HEK293 (cell line): Measurements from ENCODE around the gene ASCL3.
"Not testable (repeated sequence)": the region's sequence is repeated elsewhere in the genome, so short reads cannot be mapped to it uniquely, and the experiment has no call there.

Experiments used
- CTCF ChIA-PET: fragments of 350-600 bp; formaldehyde crosslinking; extraction: SDS; loops from one replicate; lab custom pipeline; 2021; ENCODE audit warnings: antibody characterized with exemption; lab: Yijun Ruan, JAX
- POLR2A ChIA-PET: fragments of 300-600 bp; formaldehyde crosslinking; extraction: SDS; loops from one replicate; lab custom pipeline; 2020; ENCODE audit warnings: antibody characterized with exemption, inconsistent platforms; lab: Yijun Ruan, JAX
- H3K27ac ChIP-seq: fragments of 200-500 bp; sonication (Bioruptor generic); 2 replicates; pipeline ENCODE4 v1.5.1; 2014; ENCODE audit warnings: low read depth, low read length, control low read depth, inconsistent platforms; ENCODE audit errors: extremely low read depth
- H3K36me3 ChIP-seq, 2 experiments: fragments of 200-500 bp in 1 of 2; sonication (Bioruptor generic) in 1 of 2; 1 replicate in 1 of 2; 2 replicates in 1 of 2; pipeline ENCODE4 v1.5.1; 2014 to 2017; ENCODE audit warnings: inconsistent platforms in 2 of 2, low read length in 2 of 2; ENCODE audit not compliant: control insufficient read depth in 2 of 2, insufficient read depth in 1 of 2
- H3K4me1 ChIP-seq: fragments of 200-500 bp; sonication (Bioruptor generic); 2 replicates; pipeline ENCODE4 v1.5.1; 2014; ENCODE audit warnings: mild to moderate bottlenecking, low read length, inconsistent platforms; ENCODE audit not compliant: control insufficient read depth, insufficient read depth
- H3K4me3 ChIP-seq: 2 replicates; pipeline ENCODE4 v1.5.1; 2011; ENCODE audit warnings: low read depth, mild to moderate bottlenecking, control low read depth, low read length, moderate library complexity
- H3K9me3 ChIP-seq: fragments of 200-500 bp; sonication (Bioruptor generic); 2 replicates; pipeline ENCODE4 v1.5.1; 2014; ENCODE audit warnings: low read depth, low read length, inconsistent platforms; ENCODE audit not compliant: control insufficient read depth, insufficient read depth
- BCL11A ChIP-seq: fragments of 450-650 bp; formaldehyde crosslinking; IDR thresholded peaks from 2 replicates; pipeline ENCODE4 v1.5.1; 2016; ENCODE audit warnings: low read depth, missing biosample characterization, missing genetic modification characterization
- HOXD13 ChIP-seq: sonication (generic); formaldehyde crosslinking; IDR thresholded peaks from 2 replicates; pipeline ENCODE4 v1.8.0; 2022; ENCODE audit warnings: missing genetic modification reagents, borderline replicate concordance
- REST ChIP-seq: fragments of 450-650 bp; formaldehyde crosslinking; IDR thresholded peaks from 2 replicates; pipeline ENCODE4 v1.5.1; 2016; ENCODE audit warnings: missing biosample characterization, missing genetic modification characterization
- SETDB1 ChIP-seq: IDR thresholded peaks from one replicate; pipeline ENCODE4 v1.6.1; 2017; ENCODE audit warnings: mild to moderate bottlenecking, low read length, moderate library complexity, mixed read lengths; ENCODE audit not compliant: insufficient read length
- ZBTB11 ChIP-seq: fragments of 450-650 bp; formaldehyde crosslinking; conservative IDR thresholded peaks from 2 replicates; pipeline ENCODE4 v1.5.1; 2016; ENCODE audit warnings: low read depth, missing biosample characterization, missing genetic modification characterization
- ZBTB8A ChIP-seq: fragments of 450-650 bp; formaldehyde crosslinking; IDR thresholded peaks from 2 replicates; pipeline ENCODE4 v1.5.1; 2016; ENCODE audit warnings: missing biosample characterization, missing genetic modification characterization
- ZFHX2 ChIP-seq: fragments of 450-650 bp; formaldehyde crosslinking; conservative IDR thresholded peaks from 2 replicates; pipeline ENCODE4 v1.5.1; 2016; ENCODE audit warnings: missing biosample characterization, missing genetic modification characterization
- ZNF394 ChIP-seq: fragments of 450-650 bp; formaldehyde crosslinking; IDR thresholded peaks from 2 replicates; pipeline ENCODE4 v1.5.1; 2016; ENCODE audit warnings: missing biosample characterization, missing genetic modification characterization, mild to moderate bottlenecking, moderate library complexity, borderline replicate concordance
- ZNF426 ChIP-seq: fragments of 450-650 bp; formaldehyde crosslinking; IDR thresholded peaks from 2 replicates; pipeline ENCODE4 v1.5.1; 2017; ENCODE audit warnings: missing biosample characterization, missing genetic modification characterization, mild to moderate bottlenecking, inconsistent platforms, moderate library complexity
- ZNF510 ChIP-seq: fragments of 450-650 bp; formaldehyde crosslinking; IDR thresholded peaks from 2 replicates; pipeline ENCODE4 v1.5.1; 2018; ENCODE audit warnings: mild to moderate bottlenecking, missing genetic modification characterization, missing biosample characterization; ENCODE audit not compliant: insufficient replicate concordance
- ZNF518A ChIP-seq: fragments of 450-650 bp; formaldehyde crosslinking; conservative IDR thresholded peaks from 2 replicates; pipeline ENCODE4 v1.5.1; 2016; ENCODE audit warnings: low read depth, missing biosample characterization, missing genetic modification characterization
- ZNF555 ChIP-seq: fragments of 450-650 bp; formaldehyde crosslinking; conservative IDR thresholded peaks from 2 replicates; pipeline ENCODE4 v1.5.1; 2017; ENCODE audit warnings: missing biosample characterization, mild to moderate bottlenecking, missing genetic modification characterization, inconsistent platforms
- ZNF558 ChIP-seq: fragments of 450-650 bp; formaldehyde crosslinking; IDR thresholded peaks from 2 replicates; pipeline ENCODE4 v1.5.1; 2016; ENCODE audit warnings: missing biosample characterization, missing genetic modification characterization
- ZNF571 ChIP-seq: fragments of 450-650 bp; formaldehyde crosslinking; IDR thresholded peaks from 2 replicates; pipeline ENCODE4 v1.5.0; 2017; ENCODE audit warnings: missing biosample characterization, missing genetic modification characterization
- ZNF623 ChIP-seq: fragments of 450-650 bp; formaldehyde crosslinking; IDR thresholded peaks from 2 replicates; pipeline ENCODE4 v1.5.1; 2016; ENCODE audit warnings: missing biosample characterization, missing genetic modification characterization
- ZNF654 ChIP-seq: fragments of 450-650 bp; formaldehyde crosslinking; IDR thresholded peaks from 2 replicates; pipeline ENCODE4 v1.5.1; 2016; ENCODE audit warnings: low read depth, missing biosample characterization, missing genetic modification characterization
- ZNF664 ChIP-seq: fragments of 450-650 bp; formaldehyde crosslinking; IDR thresholded peaks from 2 replicates; pipeline ENCODE4 v1.5.1; 2016; ENCODE audit warnings: missing biosample characterization, missing genetic modification characterization
- ZNF785 ChIP-seq: fragments of 450-650 bp; formaldehyde crosslinking; IDR thresholded peaks from 2 replicates; pipeline ENCODE4 v1.5.1; 2016; ENCODE audit warnings: missing biosample characterization, missing genetic modification characterization
- ZNF843 ChIP-seq: fragments of 450-650 bp; formaldehyde crosslinking; IDR thresholded peaks from 2 replicates; pipeline ENCODE4 v1.5.1; 2016; ENCODE audit warnings: missing biosample characterization, missing genetic modification characterization

Gene ASCL3

GRCh38 chr11:8983552-8983951, 40.7 kb upstream of the ASCL3 start:
- no peak overlapping the region for H3K4me3 ChIP-seq
- ChIA-PET POLR2A (no interaction called here), CTCF (interaction anchor here (0.6 kb wide), 1 partner anchor 706 kb away, joined by 3 read pairs; no protein-coding TSS in a partner anchor)
- TF ChIP-seq ZNF571 (tag by site-specific recombination), result no peak
- no peaks in the 10 kb centered on the region for H3K9me3 ChIP-seq
- H3K27ac ChIP-seq, result no peak overlapping the region
- H3K4me1 ChIP-seq, result no peaks in the 10 kb centered on the region
- peaks cover 0 to 33% of the 10 kb centered on the region in 2 experiments; a peak in 1 of 3 replicates for H3K36me3 ChIP-seq

GRCh38 chr11:8980485-8980884, 37.7 kb upstream of the ASCL3 start:
- no peaks in the 10 kb centered on the region for H3K4me1 ChIP-seq
- H3K27ac ChIP-seq, result no peak overlapping the region
- H3K36me3 ChIP-seq, result peaks cover 0 to 29% of the 10 kb centered on the region in 2 experiments; a peak in 1 of 3 replicates
- TF ChIP-seq ZNF785 (no peak), HOXD13 (CRISPR knock-in tag) (no peak), BCL11A (tag by site-specific recombination) (no peak), ZFHX2 (tag by site-specific recombination) (no peak), SETDB1 (no peak), ZNF843 (tag by site-specific recombination) (no peak), ZNF394 (tag by site-specific recombination) (no peak)
- H3K4me3 ChIP-seq, result no peak overlapping the region
- H3K9me3 ChIP-seq, result no peaks in the 10 kb centered on the region
- ChIA-PET CTCF (interaction anchor here (0.7 to 1.6 kb wide), 3 partner anchors 35 to 661 kb away, joined by 3 to 9 read pairs (median 4); no protein-coding TSS in a partner anchor), POLR2A (no interaction called here)

GRCh38 chr11:8979365-8979764, 36.5 kb upstream of the ASCL3 start:
- peaks cover 0 to 29% of the 10 kb centered on the region in 2 experiments; a peak in 1 of 3 replicates for H3K36me3 ChIP-seq
- H3K27ac ChIP-seq, H3K4me3 ChIP-seq, H3K9me3 ChIP-seq, H3K4me1 ChIP-seq, CTCF ChIA-PET, POLR2A ChIA-PET: not testable (repeated sequence)
- TF ChIP-seq ZNF555 (tag by site-specific recombination), result peak; percentile 57
- TF ChIP-seq ZNF426, result peak; percentile 73
- peak; percentile 29; the same call in 1 of the 2 replicates for TF ChIP-seq ZNF664 (tag by site-specific recombination)
- peak; percentile 52; the same call in 1 of the 2 replicates for TF ChIP-seq REST (tag by site-specific recombination)
- TF ChIP-seq ZNF510 (tag by site-specific recombination), result peak; percentile 23
- peak; percentile 77 for TF ChIP-seq ZNF518A (tag by site-specific recombination)
- TF ChIP-seq ZNF394 (tag by site-specific recombination), result peak; percentile 91
- peak; percentile 60 for TF ChIP-seq ZBTB11 (tag by site-specific recombination)
- peak; percentile 27 for TF ChIP-seq ZNF654
- TF ChIP-seq ZNF623, result peak; percentile 65
- TF ChIP-seq ZNF558 (tag by site-specific recombination), result peak; percentile 52; the same call in 1 of the 2 replicates
- TF ChIP-seq ZBTB8A (tag by site-specific recombination), result peak; percentile 43
